Endothelial cell of umbilical vein (primary cell): ENCODE data around the gene FZD7.

Source experiments
- EZH2 ChIP-seq: IDR thresholded peaks from 2 replicates; pipeline ENCODE4 v1.6.1; 2012; ENCODE audit warnings: borderline replicate concordance, low read depth, mild to moderate bottlenecking, moderate library complexity, low read length, inconsistent platforms; ENCODE audit not compliant: severe bottlenecking
- JUN ChIP-seq: IDR thresholded peaks from 2 replicates; pipeline ENCODE4 v1.6.1; 2011; ENCODE audit warnings: borderline replicate concordance, low read depth; ENCODE audit not compliant: insufficient read length, insufficient read depth
- MYC ChIP-seq: IDR thresholded peaks from one replicate; pipeline ENCODE4 v1.6.1; 2011; ENCODE audit warnings: mild to moderate bottlenecking, low read depth, low read length
- POLR2A ChIP-seq: IDR thresholded peaks from 2 replicates; pipeline ENCODE4 v1.6.1; 2012; ENCODE audit warnings: low read depth, mild to moderate bottlenecking, control low read depth, low read length
- POLR2AphosphoS5 ChIP-seq: IDR thresholded peaks from 2 replicates; pipeline ENCODE4 v1.6.1; 2012; ENCODE audit warnings: low read depth, mild to moderate bottlenecking, control low read depth, low read length, moderate library complexity; ENCODE audit not compliant: insufficient read depth
- TF ChIP-seq, protein P1 (sequence below), 2 donors: IDR thresholded peaks; 1 replicate in 1 of 2; 2 replicates in 1 of 2; pipeline ENCODE4 v1.5.1; 2011; ENCODE audit warnings: low read length in 2 of 2, mild to moderate bottlenecking in 2 of 2, moderate library complexity in 2 of 2, control low read depth in 1 of 2, inconsistent platforms in 1 of 2, low read depth in 1 of 2; ENCODE audit not compliant: insufficient read depth in 1 of 2; ENCODE audit errors: extremely low read depth in 1 of 2

DNA sequence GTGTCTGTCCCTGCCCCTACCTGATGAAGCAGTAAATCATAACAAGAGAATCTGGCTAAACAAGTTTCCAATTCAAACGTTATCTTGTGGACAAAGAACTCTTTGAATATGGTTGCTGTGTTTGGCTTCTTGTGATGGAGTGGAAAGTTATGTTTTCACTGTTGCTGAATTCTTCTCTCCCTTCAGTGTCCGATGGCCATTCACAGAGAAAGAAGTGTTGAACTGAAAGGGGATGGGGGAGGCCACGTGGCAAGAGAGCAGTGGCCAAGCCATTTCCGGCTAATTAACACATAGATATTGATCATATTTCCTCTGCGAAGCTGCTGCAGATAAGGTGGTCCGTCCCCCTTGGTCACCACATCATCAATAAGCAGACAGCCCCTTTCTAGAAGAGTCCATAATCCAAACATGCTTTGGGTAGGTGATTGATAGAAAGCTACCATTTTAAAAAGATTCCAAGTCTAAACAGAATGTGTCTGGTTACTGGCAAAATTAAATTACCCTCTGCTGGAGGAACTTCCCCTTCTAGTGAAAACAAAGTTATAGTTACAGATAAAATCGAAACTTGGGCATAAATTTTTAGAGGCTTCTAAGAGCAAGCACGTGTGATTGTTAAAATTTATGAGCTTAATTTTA is 36.9 kb upstream of the FZD7 start:
- TF ChIP-seq POLR2A (no peak), POLR2AphosphoS5 (no peak), JUN (no peak), EZH2 (no peak), MYC (no peak)
- TF ChIP-seq, protein P1, sequence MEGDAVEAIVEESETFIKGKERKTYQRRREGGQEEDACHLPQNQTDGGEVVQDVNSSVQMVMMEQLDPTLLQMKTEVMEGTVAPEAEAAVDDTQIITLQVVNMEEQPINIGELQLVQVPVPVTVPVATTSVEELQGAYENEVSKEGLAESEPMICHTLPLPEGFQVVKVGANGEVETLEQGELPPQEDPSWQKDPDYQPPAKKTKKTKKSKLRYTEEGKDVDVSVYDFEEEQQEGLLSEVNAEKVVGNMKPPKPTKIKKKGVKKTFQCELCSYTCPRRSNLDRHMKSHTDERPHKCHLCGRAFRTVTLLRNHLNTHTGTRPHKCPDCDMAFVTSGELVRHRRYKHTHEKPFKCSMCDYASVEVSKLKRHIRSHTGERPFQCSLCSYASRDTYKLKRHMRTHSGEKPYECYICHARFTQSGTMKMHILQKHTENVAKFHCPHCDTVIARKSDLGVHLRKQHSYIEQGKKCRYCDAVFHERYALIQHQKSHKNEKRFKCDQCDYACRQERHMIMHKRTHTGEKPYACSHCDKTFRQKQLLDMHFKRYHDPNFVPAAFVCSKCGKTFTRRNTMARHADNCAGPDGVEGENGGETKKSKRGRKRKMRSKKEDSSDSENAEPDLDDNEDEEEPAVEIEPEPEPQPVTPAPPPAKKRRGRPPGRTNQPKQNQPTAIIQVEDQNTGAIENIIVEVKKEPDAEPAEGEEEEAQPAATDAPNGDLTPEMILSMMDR (IDR thresholded peaks at IDR 0.05; ENCODE audit: extremely low read depth in 1 of 2, insufficient read depth in 1 of 2, low read depth in 1 of 2, low read length in 2 of 2) = no peak
